Adrenal gland (tissue), 5 donors: Measurements from ENCODE around the gene ECT2L.

ENCODE experiments used
- CTCF ChIP-seq, 6 experiments: fragments of 450-650 bp in 4 of 6; fragments of 200-600 bp in 2 of 6; sonication (generic) in 1 of 6; IDR thresholded peaks; 1 replicate in 5 of 6; 2 replicates in 1 of 6; pipeline versions ENCODE4 v1.5.1 to v1.8.0; 2016 to 2021; ENCODE audit warnings: antibody characterized with exemption in 6 of 6, mild to moderate bottlenecking in 2 of 6, moderate library complexity in 1 of 6
- POLR2A ChIP-seq, 2 donors: fragments of 450-650 bp; IDR thresholded peaks; one replicate each; pipeline ENCODE4 v1.6.1; 2017; ENCODE audit warnings: antibody characterized with exemption in 2 of 2, mild to moderate bottlenecking in 2 of 2, moderate library complexity in 1 of 2
- donor health status: DM: no; HTN: no; CAD: no.

- TF ChIP-seq CTCF (IDR thresholded peaks at IDR 0.05) (no peak), POLR2A (IDR thresholded peaks at IDR 0.05) (no peak)
Measured at GRCh38 chr6:138857775-138858174, 61.9 kb downstream of the ECT2L start.
